Measurements from ENCODE around the gene LTBP1.

LTBP1 gene

GRCh38 chr2:33196700-33197099 is 249.9 kb downstream of the LTBP1 start:
- ChIA-PET POLR2A (no interaction called here), CTCF (no interaction called here)
- DNase-seq (ENCODE audit: low read depth, low spot score): no peak
- no peak for TF ChIP-seq CTCF (IDR thresholded peaks at IDR 0.05; ENCODE audit: insufficient read depth, low read length, missing control alignments)
- H3K4me3 ChIP-seq (ENCODE audit: low read depth, low read length): no peak overlapping the region

DNA sequence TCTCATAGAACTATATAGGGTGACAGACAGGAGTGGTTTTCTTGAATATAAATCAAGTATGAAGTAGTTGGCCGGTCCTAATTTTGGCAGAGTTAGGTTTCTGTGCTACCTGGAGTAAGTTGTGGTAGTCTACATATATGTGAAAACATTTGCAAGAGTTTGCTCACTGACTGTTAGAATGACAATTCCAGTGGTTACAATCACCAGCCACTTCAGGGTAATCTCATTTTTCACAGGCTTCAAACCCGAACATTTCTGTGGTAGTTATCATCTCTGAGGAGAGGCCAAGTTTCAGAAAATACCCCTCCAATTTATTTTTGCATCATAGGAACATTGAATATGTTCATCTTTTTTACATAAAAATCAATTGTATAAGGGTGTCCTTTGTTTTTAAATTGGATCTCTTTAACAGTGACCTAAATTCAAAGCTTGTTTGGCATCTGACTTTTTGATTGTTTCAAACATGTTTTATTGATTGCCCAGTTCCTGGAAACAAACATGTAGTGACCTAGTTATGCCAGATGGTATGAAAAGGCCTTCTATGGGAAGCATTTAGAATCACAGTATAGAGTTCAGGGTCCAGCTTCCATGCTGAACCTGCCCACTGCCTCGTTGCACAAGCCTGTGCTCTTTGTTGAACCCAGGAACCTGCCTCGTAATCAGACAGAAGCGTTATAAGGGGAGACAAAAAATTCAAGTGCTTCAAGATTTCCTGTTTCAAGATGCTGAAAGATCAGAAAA is 250.6 kb downstream of the LTBP1 start:
- POLR2A ChIA-PET: interaction anchor here (0.6 kb wide), 1 partner anchor 28 kb away, joined by 4 read pairs; no protein-coding TSS in a partner anchor
- TF ChIP-seq CTCF (IDR thresholded peaks at IDR 0.05; ENCODE audit: insufficient read depth, low read length, missing control alignments): no peak
- CTCF ChIA-PET: no interaction called here
- DNase-seq (ENCODE audit: low read depth, low spot score): no peak
- no peak overlapping the region for H3K4me3 ChIP-seq (ENCODE audit: low read depth, low read length)

DNA sequence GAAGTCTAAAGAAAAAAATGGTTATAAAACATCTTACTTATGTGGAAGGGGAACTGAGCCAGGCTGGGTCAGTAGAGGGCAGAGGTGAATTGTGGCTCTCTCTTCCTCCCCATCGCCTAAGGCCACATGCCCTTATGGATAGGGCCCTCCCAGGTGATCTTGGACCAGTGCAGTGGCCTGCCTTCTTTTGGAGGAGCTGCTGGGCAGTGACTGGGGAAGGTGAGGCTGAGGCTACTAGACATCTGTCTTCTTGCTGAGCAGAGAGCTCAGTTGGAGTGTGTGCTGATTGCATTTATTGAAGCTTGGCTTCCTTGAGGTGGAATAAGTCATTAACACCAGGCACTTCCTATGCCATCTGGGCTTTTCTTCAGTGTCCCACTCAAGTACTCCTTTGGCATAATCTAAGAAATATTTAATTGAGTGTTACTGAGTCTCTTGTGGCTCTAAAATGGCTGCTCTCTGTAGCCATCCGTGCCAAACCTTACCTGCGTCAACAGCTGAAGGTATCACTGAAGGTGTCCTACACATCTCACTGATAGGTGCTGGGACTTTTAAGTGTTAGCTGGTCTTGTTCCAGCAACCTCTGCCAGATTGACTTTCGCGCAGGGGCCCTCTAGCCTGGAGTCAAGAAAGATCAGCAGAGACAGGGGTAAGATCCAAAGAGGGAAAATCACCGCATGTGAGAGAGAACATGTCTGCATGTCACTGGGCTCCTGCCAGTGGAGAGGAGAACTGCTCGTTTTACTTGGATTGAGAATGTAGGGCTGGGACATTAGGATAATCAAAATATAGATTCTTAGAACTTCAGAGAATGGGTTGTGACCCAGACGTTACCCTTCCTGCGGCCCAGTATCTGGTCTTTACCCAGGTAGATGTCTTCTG is 256.1 kb downstream of the LTBP1 start:
- ChIA-PET POLR2A (no interaction called here), CTCF (no interaction called here)
- H3K4me3 ChIP-seq (ENCODE audit: low read depth, low read length): no peak overlapping the region
- no peak for TF ChIP-seq CTCF (IDR thresholded peaks at IDR 0.05; ENCODE audit: insufficient read depth, low read length, missing control alignments)
- DNase-seq (ENCODE audit: low read depth, low spot score): no peak

- ChIA-PET CTCF (interaction anchor here (1.7 to 2.1 kb wide), 2 partner anchors 18 to 378 kb away, joined by 5 read pairs; no protein-coding TSS in a partner anchor), POLR2A (no interaction called here)
- H3K4me3 ChIP-seq (ENCODE audit: low read depth, low read length): no peak overlapping the region
- no peak for DNase-seq (ENCODE audit: low read depth, low spot score)
- TF ChIP-seq CTCF (IDR thresholded peaks at IDR 0.05; ENCODE audit: insufficient read depth, low read length, missing control alignments): no peak
Measured at GRCh38 chr2:33204945-33205344, 258.2 kb downstream of the LTBP1 start.

GRCh38 chr2:33205693-33206434 is 259.1 kb downstream of the LTBP1 start:
- CTCF ChIA-PET: interaction anchor here (1.7 to 2.1 kb wide), 2 partner anchors 19 to 378 kb away, joined by 5 read pairs; no protein-coding TSS in a partner anchor
- DNase-seq (ENCODE audit: low read depth, low spot score): no peak
- POLR2A ChIA-PET: no interaction called here
- no peak for TF ChIP-seq CTCF (IDR thresholded peaks at IDR 0.05; ENCODE audit: insufficient read depth, low read length, missing control alignments)
- H3K4me3 ChIP-seq (ENCODE audit: low read depth, low read length): no peak overlapping the region
